Activated effector memory CD4-positive, alpha-beta T cell treated with anti-CD3 and anti-CD28 coated beads, Interleukin-2, amount 50 U/mL, for 16 hours (primary cell): ENCODE measurements around the gene NT5DC1.
A peak's percentile ranks its signal among the peaks of the same experiment; 100 is the strongest.

Experiments used
- DNase-seq: peaks from one replicate; pipeline ENCODE4 v3.0.0-alpha.2; 2020

Gene NT5DC1

GRCh38 chr6:116100419-116101301 is at the start of gene NT5DC1:
TSS of gene NT5DC1 (plus strand) at chr6:116100853. CDS start at chr6:116100931, 78 bp downstream.
- DNase-seq = peak; percentile 94

- no peak for DNase-seq
Observed at GRCh38 chr6:116051244-116051643, 49.4 kb upstream of the NT5DC1 start.

DNA sequence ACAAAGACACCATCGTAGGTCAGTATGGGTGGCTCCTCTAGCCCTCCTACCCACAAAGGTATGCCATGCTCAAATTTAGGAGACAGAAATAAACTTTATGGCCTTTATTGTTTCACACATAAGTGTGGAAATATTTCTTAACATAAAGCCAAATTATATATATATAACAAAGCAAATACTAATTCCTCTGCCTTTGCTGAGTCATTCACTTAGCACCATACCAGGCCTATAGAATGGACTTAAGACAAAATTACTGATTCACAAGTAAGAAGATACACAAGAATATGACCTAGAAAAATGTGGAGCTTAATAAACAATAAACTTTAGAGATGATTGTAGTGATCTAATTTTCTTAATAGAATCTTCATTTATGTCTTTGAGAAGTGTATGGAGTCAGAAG is 45.1 kb upstream of the NT5DC1 start:
- no peak for DNase-seq

- DNase-seq = no peak
Observed at GRCh38 chr6:116057766-116058165, 42.9 kb upstream of the NT5DC1 start.

DNA sequence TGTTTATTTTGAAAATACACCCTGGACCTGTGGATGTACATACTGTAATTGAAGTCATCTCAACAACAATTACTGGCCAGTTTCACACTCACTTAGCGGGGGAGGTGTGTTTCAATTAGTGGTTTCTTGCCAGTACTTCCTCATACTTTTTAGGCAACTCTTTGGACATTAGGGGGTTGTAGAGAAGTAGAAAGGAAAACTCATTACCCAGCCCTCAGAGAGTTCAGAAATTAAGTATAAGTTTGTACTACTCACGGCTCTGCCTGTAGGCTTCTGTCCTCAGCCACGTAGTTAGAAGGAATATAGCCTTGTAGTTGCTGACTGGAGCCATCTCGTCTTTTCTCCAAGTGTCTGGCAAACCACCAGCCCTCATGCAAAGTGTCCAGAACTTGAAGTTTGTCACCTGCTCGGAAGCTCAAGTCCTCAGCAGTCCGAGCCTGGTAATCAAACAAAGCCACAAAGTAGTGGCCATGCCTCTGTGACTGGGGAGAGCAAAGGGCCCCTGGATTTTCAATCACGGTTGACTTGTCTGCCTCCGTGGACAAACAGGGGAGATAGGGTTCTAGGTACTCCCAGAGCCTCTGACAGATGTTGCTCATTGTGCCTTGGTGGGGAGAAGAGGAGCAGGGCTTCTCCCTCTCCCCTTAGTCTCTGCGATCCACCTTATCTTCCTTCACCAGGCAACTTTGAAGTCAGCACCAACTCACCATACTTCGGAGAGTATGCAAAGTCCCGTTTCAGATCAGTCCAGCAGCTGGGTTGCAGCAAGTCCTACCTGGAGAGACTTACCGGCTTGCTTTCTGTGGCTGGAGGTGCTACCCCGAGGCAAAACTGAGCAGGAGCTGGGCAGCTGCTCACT is 40.7 kb upstream of the NT5DC1 start:
- no peak for DNase-seq

DNA sequence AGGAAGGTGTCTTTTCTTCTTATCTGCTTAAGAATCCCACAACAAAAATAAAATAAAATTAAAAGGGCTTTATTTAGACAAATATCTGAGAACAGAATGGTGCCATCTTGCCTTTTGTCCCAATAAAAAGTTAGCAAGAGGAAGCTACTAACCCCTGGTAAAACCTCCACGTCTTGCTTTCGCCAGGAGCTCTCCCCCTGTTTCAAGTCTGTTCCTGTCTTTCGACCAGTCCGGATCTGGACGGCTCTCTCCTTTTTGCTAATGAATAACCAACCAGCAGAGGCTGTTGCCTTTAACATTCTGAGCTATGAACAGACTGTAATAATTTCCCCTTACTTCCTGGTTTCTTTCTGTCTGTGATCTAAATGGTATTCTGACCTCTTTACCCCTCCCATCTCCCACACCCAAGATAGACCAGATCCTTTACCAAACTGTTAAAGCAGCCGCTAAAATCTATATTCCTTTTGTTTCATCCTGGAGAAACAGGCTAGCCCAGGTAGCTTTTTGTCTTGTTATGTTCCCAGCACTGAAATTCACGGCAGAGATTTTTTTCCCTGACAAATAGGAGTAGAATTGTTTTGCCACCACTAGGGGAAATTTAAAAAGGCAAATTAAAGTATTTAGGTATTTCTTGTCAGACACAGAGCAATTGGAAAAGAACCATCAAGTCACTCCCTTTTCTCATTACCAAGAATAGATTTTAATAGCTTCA is 39.9 kb upstream of the NT5DC1 start, which contains the start of gene FRK:
TSS of gene FRK (minus strand) at position 320 of the 712 bp plus-strand sequence. CDS start 580 bp downstream, outside the sequence.
- DNase-seq = no peak

GRCh38 chr6:116062496-116062895 is 38.2 kb upstream of the NT5DC1 start:
- DNase-seq = no peak

- no peak for DNase-seq
Observed at GRCh38 chr6:116064666-116065065, 36.0 kb upstream of the NT5DC1 start.

DNA sequence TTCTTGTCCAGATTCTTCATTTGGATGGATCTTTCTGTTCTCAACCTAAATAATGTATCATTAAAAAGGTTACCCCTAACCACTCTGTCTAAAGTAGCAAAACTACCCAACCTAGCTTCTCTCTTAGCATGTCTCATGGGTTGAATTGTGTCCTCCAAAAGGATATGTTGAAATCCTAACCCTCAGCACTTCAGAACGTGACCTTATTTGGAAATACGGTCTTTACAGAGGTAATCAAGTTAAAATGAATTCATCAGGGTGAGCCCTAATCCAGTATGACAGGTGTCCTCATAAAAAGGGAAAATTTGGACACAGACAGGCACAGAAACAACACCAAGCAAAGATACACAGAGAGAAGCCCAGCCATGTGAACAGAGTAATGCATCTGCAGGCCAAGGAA is 33.9 kb upstream of the NT5DC1 start:
- no peak for DNase-seq

DNA sequence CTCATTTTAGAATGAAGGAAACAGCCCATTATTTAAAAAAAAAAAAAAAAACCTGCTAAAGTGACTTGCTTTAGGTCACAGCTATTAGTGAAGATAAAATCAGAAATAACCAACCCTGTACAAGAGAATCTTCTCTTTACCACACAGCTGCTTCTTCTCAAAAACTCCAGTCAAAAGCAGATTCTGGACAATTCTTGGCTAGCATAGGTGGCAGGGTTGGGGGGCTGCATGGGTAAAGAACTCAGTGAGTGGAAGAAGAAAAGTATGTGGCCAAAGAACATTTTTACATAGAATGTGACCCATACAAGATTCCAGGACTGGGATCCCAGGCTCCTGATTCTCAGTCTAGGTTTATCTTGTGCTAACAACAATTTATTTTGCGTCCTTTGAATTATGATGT is 30.6 kb upstream of the NT5DC1 start:
- no peak for DNase-seq

DNA sequence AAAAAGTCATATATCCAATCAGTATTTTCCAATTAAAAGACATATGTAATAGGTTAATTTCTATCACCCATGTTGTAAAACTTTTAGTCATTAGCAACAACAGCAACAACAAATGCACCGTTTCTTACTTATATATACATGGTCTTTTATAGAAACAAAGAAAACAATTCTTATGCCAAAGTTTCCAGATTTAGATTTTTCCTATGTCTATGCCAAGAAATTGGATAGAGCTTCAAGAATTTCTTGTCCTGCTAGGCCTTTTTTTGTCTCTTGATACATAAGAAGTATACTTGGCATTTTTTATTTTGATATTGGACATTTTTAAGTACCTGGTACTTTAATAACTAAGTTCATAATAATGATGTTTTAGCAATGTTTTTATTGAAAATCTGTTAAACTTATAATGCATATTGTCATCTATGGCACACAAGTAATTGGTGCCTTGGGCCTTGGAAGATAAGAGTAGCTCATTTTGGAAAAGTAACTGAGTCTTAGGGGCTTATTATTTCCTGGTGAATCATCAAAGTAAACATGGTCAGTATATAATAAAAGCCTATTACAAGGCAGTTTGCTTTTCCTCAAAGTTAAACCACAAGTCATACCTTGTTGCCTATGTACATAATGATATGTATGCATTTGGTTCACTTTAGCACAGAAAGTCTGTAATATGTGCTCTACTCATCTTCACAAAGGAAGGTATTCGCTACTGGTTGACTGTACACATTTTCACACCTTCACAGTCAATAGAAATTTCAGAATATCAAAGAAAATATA is 29.9 kb upstream of the NT5DC1 start:
- DNase-seq = no peak

DNA sequence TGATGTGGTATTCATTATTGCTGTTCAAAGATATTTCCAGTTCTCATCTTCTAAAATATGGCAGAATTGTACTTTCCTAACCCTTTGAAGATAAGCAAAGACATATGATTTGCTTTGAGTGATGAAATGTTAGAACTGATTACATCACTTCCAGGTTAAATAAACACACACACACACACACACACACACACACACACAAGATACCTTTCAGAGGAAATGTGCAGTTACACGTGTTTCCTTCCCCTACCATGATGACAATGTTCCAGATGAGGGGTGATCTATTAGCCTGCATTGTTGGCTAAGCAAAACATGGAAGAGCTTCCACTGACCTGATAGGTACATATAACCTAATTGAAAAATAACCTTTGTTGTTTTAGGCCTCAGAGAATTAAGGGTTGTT is 28.3 kb upstream of the NT5DC1 start:
- no peak for DNase-seq

- no peak for DNase-seq
Observed at GRCh38 chr6:116073765-116074440, 26.8 kb upstream of the NT5DC1 start.

DNA sequence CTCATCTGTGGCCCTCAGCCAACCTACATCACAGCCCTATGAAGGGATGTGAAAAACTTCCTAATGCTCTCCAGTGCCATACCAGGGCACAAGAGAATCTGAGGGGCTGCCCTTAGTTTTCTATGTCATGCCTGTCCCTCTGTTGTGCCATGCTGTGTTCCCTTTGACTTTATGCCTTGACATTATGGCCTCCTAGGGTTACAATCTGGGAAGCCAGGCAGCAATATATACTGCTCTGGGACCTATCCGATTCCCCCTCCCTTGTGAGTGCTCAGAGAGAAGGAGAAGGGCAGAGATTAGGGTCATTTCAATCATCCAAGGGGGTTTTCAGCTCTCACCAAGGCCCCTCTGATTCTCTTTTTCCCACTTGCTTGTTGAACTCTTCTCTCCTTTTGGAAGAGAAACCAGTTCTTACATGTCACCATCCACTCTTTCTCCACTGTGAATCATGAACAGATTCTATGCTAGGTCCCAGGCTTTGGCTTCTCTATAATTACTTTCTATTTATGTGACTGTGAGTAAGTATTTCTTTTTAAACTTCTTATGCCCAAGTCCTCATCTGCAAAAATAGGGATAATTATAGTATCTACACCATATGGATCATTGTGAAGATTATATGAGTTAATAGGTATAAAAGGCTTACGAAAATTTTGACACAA is 25.8 kb upstream of the NT5DC1 start:
- DNase-seq = no peak

DNA sequence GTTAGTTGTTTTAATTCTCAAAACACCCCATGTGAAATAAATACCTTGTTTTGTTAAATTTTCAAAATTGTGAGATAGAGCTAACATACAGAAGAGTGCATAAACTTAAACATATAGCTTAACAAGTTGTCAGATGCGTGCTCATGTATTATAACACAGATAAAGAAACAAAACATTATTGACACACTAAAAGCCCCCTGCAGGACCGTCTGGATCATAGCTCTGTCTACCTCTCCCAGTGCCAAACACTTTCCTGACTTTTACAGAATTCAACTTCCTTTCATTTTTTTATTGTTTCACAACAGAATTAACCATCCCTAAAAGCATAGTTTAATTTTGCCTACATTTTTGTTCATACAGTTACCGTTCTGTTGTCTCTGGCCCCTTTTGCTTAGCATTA is 22.1 kb upstream of the NT5DC1 start:
- DNase-seq = no peak

- DNase-seq = no peak
Observed at GRCh38 chr6:116078945-116079344, 21.7 kb upstream of the NT5DC1 start.

GRCh38 chr6:116083052-116083451 is 17.6 kb upstream of the NT5DC1 start:
- no peak for DNase-seq

DNA sequence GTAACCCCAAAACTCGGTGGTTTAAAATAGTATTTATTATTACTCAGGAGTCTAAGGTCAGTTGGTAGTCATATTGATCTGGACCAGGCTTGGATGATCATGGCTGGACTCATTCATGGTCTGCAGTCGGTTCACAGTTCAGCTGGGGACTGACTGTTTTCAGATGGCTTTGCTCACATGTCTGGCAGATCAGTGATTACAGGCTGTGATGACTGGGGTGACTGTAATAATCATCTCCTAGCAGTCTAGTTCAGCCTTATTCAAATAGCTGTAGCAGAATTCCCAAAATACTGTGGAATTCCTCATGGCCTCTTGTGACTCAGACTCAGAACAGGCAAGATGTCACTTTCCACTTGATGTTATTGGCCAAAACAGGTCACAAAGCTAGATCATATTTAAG is 16.4 kb upstream of the NT5DC1 start:
- DNase-seq = no peak

DNA sequence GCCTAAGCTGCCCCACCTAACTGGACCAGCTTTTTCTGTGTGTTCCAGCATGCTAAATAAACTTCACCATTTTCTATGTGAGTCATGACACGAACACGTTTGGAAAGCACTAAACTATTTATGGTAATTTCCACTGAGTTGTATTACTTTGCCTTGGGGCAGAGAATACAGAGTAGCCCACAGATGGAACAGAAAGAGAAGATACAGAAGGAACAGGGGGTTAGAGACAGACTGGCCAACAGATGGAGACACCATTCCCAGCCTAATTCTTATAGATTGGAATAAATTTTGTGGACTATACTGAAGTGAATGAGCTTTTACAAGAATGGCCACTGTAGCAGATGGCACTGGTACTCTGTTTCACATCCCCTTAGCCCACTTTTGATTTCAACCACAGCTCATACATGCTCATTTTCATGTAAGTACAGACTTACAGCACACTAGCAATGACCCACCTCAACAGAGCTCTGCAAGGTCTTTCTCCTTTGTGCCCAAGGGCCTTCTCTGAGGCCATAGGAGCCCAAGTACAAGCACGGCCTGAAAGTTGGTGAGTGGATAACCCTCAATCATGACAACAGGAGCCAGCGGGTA is 13.1 kb upstream of the NT5DC1 start:
- DNase-seq = no peak

DNA sequence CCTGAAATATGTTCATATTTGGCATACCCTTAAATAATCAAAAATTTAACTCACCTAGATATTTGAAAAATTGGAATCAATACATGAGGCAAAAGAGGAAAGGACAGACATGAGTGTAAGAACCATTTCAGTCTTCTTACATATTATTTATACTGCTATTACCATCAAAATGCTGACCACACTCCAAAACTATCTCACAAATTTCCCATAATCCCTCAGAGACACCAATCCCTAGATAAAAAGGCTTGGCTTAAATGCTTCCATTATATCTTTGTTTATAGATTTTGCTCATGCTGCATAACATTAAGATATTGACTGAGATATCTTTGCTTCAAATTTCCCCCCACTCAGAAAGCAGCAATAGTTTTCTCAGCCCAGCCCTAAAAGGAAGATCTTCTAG is 11.7 kb upstream of the NT5DC1 start:
- DNase-seq = no peak

GRCh38 chr6:116090251-116090650 is 10.4 kb upstream of the NT5DC1 start:
- no peak for DNase-seq
